A172 (cell line): ENCODE data around the gene PHF23. TPM values are rescaled to one million over a fixed set of nuclear protein-coding genes. Genes with fewer than 3 reads are reported as not detected.

Source experiments
- DNase-seq: peaks from one replicate; pipeline ENCODE4 v3.0.0-alpha.2; 2015; ENCODE audit warnings: low spot score
- total RNA-seq: library from RNA; depleted of rRNA; stranded (reverse); fragments of >200 nt; shearing (Covaris generic); gene quantifications from 2 replicates; pipeline ENCODE4 v1.2.3, GENCODE V29; 2014

Gene PHF23
- total RNA-seq, 1 experiment from 2014 or later = 59.5 TPM

GRCh38 chr17:7237761-7238419 is 1.4 kb downstream of the PHF23 start:
- peak; percentile 54 for DNase-seq

DNA sequence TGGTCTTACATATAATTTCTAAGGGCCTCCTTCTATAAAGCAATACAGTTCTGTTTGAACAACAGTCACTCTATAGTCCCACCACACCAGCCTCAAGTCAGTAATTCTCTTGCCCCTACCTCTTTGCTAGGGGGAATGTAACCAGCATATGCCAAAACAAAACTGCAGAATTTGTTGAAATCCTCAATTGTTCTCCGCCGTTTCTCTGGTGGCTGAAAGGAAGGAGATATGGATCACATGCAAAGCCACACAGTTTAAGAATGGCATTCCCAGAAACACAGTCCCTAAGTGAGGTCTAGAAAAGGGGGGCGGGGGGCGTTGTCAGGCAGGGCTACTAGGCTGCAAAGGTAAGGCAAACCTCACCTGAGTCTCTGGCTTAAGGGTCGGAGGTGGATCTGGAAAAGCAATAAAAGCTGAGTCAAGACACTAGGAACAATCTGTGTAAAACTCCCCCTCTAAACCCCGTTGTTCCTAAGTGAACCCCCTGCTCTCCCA is 1.9 kb downstream of the PHF23 start:
- DNase-seq = no peak

GRCh38 chr17:7236808-7237207 is 2.4 kb downstream of the PHF23 start:
- DNase-seq = no peak

DNA sequence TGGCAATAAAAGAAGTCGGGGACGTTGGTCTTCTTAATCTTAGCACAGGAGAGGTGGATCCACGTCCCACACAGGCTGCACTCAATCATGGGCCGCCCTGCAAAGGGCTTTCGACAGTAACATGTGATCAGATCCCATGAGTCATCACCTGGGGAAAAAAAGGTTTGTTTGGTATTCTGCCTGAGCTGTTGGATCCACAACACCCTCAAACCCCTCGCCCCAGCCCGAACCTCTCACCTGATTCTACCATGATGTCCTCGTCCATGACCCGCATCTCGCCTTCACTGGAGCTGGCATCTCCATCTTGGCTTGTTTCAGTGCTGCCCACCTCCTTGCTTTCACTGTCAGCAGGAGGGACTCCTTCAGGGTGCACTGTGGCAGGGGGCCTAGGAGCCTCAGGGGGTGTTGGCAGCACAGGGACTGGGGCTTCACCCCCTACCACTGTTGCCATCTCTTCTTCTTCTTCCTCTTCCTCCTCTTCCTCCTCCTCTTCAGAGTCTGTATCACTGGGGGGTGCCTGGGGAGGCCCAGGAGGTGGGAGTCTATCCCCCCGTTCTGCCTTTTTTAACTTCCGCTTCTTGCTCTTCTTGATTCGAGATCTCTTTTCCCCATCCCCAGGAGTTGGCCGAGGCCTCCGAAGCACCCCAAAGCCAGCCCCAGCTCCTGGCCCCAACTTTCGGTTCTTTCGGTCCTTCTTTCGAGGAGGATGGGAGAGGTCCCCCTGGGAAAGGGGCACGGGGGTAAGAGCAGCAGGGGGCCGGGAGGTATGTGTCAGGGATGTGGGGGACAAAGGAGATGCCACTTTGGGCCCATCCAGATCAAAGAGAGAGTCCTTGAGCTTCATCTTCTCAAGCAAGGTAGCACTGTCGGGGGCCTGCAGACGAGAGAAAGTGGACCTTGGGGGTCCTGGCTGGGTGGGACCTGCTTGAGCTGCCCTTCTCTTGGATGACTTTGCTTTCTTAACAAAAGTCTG is 3.3 kb downstream of the PHF23 start:
- peak; percentile 63 for DNase-seq

- peak; percentile 93 for DNase-seq
Observed at GRCh38 chr17:7234083-7234951, 4.9 kb downstream of the PHF23 start, which contains the start of gene DVL2. TSS of gene DVL2 (minus strand) at chr17:7234517. CDS start at chr17:7234262, 255 bp downstream.

GRCh38 chr17:7233701-7234082 is 5.6 kb downstream of the PHF23 start:
- DNase-seq = no peak

DNA sequence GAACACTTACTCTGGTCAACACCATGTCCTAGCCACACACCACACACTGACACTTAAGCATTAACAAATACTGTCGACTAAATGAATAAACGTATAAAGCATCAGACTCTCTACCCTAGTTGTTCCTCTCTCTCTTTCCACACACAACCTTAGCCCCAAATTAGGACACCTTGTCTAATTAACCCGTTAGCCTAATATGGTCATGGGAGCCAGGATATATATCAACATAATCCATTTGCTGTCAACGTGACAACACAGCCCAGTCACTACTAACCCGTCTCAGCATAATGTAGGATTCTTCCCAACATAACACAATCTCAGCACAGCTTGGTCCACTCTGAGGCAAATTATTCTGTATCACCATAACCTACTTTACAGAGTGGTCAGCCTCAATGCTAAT is 7.1 kb downstream of the PHF23 start:
- DNase-seq = no peak

DNA sequence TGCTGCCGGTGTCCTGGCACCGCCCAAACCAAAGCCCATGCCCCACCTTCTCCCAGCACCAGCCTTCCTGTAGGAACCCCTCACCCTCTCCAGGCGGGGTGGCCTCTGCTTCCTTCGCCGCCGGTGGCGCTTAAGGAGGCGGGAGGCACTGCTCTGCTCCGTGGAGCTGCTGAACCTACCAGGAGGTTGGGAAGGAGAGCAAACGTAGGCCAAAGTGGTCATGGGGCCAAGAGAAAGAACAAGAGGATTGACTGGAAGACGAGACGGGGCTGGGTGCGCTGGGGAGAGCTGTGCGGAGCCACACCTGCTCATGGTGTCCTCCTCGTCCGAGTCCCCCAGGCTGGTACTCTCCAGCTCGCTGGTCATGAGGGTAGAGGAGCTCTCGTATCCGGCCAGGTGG is 9.8 kb downstream of the PHF23 start:
- no peak for DNase-seq

- no peak for DNase-seq
Observed at GRCh38 chr17:7228920-7229319, 10.3 kb downstream of the PHF23 start.

DNA sequence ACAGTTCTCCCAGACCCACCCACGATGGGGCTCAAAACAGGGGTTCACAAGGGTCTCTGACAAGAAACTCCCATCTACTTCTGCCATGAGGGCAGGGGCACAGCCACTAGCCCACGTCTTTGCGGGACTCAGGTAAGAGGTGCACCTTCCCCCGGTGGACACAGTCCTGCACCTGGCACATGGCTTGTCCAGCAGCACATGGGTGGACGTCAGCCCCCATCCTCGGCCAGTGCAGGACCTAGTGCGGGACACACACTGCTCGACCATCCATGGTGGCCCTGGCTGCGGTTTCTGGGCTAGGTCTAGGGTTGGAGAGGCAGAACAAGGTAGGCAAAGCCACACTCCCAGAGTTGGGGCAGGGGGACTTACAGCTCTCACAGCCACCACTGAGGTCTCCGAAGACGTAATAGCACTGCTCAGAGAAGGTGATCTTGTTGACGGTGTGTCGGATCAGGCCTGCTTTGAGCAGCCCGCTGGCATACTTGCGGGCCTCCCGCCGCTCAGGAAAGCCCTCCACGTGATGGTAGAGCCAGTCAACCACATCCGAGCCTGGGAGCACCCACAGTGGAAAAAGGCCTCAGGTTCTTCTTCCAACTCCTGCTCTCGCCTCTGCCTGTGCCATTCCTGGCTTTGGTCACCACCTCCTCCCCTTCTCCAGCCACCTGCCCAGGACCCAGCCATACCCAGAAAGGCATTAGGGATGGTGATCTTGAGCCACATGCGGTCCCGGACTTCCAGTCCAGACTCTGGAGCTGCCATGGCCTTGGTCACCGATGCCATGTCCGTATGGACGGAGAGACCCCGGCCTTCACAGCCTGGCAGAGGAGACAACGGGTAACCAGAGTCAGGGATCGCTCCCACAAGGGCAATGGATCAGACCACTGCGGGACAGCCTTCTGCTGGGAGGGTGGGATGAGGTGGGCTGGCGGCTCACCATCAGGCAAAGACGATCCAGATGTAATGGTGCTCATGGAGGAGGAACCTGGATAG is 12.2 kb downstream of the PHF23 start:
- no peak for DNase-seq

- no peak for DNase-seq
Observed at GRCh38 chr17:7225711-7226331, 13.4 kb downstream of the PHF23 start.

DNA sequence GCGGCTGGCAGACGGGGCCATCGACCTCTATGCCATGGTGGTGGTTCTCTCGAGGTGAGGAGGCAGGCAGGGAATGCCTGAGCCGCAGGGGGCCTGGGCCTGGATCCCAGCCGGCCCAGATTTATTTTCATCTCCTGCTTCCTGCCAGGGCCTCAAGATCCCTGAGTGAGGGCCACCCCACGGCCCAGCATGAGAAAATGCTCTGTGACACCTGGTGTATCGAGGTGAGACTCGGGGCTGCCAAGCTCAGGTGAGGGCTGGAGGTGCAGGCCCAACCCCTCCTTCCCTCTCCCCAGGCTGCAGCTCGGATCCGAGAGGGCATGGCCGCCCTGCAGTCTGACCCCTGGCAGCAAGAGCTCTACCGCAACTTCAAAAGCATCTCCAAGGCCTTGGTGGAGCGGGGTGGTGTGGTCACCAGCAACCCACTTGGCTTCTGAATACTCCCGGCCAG is 14.6 kb downstream of the PHF23 start:
- peak; percentile 59 for DNase-seq

GRCh38 chr17:7224110-7224509 is 15.1 kb downstream of the PHF23 start:
- DNase-seq = peak; percentile 52

DNA sequence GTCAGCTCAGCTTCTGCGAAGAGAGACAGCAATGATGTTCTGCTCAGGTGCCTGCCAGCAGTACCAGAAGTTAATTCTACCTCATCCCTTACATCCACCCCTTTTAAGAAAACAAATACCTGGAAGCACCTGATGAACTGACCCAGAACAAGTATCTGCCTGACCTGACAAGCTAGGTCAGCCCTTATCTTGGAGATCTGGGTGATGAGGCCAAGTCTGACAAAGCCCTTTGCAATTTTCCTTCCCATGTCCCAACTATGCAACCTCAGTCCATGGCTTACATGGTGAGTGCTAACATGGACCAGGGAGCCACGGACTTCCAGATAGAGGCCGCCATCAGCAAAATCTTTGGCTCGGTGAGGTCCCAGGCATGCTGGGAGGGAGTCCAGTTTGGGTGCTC is 15.9 kb downstream of the PHF23 start:
- DNase-seq = no peak

- no peak for DNase-seq
Observed at GRCh38 chr17:7222972-7223292, 16.3 kb downstream of the PHF23 start.

GRCh38 chr17:7222093-7222971 is 16.9 kb downstream of the PHF23 start:
- DNase-seq = no peak

GRCh38 chr17:7221278-7222092 is 17.8 kb downstream of the PHF23 start:
- DNase-seq = no peak

DNA sequence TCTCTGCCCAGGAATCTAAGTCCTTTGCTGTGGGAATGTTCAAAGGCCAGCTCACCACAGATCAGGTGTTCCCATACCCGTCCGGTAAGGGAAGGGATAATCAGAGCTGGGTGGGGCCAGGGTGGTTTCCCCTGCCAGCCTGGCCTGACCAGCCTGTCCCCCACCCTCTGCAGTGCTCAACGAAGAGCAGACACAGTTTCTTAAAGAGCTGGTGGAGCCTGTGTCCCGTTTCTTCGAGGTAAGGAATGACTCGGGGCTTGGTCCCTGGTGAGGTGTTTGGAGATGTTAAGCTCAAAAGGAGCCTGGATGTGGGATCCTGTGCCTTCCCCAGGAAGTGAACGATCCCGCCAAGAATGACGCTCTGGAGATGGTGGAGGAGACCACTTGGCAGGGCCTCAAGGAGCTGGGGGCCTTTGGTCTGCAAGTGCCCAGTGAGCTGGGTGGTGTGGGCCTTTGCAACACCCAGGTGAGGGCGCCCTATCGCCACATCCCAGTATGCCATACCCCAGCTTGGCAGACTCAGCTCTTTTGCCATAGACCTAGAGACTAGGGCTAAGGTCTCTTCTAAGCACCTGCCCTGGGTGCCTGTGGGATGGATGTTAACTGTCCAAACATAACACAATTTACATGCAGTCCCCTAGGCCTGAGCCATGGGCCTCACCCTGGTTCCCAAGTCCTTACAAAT is 18.5 kb downstream of the PHF23 start:
- peak; percentile 83 for DNase-seq
